HuH-7 (cell line): ENCODE measurements around the gene IBTK.
"Not testable (repeated sequence)": the region's sequence is repeated elsewhere in the genome, so short reads cannot be mapped to it uniquely, and the experiment has no call there.

ENCODE experiments used
- DNase-seq: peaks from one replicate; pipeline ENCODE4 v3.0.0; 2011; ENCODE audit warnings: low spot score

The IBTK gene

GRCh38 chr6:82246370-82246769, 1.2 kb downstream of the IBTK start:
- no peak for DNase-seq

GRCh38 chr6:82245376-82245775, 2.2 kb downstream of the IBTK start:
- DNase-seq: no peak

- no peak for DNase-seq
These were observed 3.7 kb downstream of the IBTK start for GRCh38 chr6:82243884-82244283.

DNA sequence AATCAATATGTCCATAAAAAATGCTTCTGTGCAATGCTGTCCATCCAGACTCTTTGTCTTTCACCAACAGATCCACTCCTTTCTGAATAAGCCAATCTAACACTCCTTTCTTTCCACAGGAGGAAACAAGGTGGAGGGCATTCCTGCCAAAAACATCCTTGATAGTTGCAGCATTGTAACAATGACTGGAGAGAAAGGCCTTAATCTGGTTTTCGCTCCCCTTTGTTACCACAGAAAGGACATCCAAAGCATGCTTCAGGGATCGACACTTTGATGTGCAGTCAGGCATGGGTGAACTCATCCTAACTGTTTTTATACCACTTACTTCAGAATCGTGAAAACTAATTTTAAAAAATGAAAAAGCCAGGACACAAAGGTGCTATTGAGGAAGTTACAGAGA, 7.4 kb downstream of the IBTK start:
- no peak for DNase-seq

GRCh38 chr6:82239597-82239996, 7.9 kb downstream of the IBTK start:
- DNase-seq: no peak

GRCh38 chr6:82237013-82237412, 10.5 kb downstream of the IBTK start:
- DNase-seq: no peak

- no peak for DNase-seq
These were observed 19.8 kb downstream of the IBTK start for GRCh38 chr6:82227770-82228169.

DNA sequence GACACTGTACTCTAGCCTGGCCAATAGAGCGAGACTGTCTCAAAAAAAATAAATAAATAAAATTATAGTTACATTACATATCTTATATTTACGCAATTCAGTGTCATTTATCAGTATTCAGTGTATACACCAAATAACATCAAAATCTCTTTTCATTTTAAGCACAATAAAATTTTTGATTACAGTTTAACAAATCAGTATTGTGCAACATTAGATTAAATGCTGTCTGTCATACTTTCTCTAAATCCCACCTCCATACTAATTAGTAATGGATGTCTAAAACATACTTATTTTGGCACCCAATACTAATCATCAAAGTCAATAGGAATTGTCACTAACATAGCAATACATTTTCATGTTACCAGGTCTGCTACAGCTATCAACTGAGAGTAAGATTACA, 27.4 kb downstream of the IBTK start:
- no peak for DNase-seq

DNA sequence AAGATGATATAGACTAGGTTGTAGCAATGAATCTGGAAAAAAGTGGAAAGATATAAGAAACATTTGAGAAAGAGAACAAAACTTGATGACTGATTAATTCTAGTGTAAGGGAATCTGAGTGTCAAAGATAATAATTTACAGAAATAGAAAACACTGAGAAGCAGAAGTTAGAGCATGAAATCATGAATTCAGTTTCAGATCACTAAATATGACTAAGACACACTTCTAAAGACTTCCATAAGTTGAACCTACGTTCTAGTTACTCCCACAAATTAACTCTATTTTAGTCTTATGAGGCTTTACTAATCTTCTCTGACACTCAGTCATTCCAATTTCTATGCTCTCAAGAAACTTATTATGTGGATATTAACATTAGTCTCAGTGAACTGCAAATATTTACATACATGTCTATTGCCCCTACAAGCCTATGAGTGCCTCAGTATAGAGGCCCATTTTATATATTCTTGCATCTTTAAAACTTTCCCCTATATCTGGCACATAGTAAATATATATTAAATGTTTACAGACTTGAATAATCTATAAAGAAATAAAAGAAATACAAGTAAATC, 30.4 kb downstream of the IBTK start:
- no peak for DNase-seq

DNA sequence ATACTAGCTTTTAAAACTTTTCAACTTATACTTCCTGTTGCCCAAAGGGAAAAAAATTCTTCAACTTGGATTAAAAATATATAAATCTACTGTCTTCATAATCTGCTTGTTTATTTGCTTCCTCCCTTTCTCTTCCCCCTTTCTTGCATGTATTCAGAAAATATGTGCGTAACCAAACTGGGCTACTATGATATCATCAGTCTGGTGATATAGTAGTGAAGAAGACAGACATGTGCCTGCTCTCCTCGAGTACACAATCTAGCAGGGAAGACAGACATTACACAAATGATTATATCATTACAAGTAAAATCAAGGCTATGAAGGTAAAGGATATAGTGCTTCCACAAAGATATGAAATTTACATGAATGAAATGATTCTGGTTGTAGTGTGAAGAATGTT, 31.0 kb downstream of the IBTK start:
- no peak for DNase-seq

DNA sequence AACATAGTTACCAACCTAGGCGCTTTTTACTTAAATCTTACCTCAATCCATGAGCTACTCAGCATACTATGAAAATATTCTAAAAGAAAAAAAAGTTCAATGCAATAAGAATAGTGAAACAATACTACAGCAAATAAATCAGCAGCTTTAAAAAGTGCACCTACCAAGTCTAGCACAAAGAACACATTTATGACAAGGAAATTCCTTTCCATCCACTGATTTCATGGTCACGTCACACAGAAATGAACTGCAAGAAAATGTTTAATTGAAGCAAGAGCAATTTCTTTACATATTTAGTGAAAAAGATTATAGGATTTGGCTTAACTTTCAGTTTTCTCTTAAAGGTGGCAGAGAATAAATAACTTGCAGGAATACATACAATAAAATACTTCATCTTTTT, 36.2 kb downstream of the IBTK start:
- no peak for DNase-seq

DNA sequence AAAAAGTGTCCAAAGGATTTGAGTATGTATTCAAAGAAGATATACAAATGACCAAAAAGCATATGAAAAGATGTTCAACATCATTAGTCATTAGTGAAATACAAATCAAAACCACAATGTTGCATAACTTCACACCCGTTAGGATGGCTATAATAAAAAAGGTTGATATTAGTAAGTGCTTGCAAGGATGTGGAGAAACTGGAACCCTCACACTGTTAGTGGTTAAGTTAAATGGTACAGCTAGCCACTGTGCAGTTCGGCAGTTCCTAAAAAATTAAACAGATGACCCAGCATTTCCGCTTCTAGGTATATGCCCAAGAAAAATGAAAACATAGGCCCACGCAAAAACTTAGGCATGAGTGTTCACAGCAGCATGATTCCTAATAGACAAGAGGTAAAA, 38.6 kb downstream of the IBTK start:
- DNase-seq: no peak

DNA sequence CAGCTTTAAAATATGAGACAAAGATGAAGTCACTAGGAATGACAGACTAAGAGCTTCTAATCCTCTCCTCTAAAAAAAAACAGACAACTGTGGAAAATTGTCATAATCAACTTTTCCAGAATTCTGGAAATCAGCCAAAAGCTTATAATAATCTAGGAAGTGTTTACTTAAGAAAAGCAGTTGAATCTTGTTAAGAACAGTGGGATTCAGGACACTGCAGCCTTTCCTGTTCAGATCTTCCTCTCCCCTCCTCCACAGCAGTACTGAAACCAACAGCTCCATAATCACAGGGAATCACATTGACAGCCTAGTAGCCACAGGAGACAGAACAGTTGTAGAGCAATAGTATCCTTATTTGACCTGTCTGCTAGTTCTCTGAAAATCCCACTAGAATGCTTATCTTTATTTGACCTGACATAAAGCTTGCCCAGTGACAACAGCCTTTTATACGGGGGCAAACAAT, 41.6 kb downstream of the IBTK start:
- DNase-seq: peak; percentile 62

GRCh38 chr6:82204020-82204419, 43.5 kb downstream of the IBTK start:
- DNase-seq: no peak

- DNase-seq: no peak
These were observed 49.8 kb downstream of the IBTK start for GRCh38 chr6:82197784-82198183.

DNA sequence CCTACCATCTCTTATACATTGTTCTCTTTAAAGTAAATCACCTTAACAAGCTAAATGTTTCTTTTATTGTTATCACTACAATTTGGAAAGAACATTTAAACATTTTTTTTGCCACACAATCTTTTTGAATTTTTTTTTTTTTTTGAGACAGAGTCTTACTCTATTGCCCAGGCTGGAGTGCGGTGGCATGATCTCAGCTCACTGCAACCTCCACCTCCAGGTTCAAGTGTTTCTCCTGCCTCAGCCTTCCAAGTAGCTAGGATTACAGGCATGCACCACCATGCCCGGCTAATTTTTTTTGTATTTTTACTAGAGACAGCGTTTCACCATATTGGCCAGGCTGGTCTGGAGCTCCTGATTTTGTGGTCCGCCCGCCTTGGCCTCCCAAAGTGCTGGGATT, 50.3 kb downstream of the IBTK start:
- not testable (repeated sequence) for DNase-seq

DNA sequence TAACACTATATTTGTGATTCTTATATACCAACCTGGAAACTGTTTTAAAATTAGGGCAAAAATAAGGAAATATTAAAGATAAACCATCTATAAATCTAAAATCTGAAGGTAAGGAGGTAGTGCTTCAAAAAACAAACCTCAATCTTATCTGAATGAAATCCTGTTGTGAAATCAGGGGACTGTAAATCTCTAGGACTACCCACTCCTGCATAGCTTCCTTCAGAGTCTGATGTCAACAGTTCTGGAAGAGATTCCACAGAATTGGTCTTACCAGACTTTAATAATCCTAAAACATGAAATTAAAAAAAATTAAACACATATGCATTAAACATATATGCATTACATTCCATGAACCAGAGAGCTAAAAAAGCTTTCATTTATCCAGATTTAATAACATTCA, 51.4 kb downstream of the IBTK start:
- peak; percentile 8 for DNase-seq

- no peak for DNase-seq
These were observed 51.9 kb downstream of the IBTK start for GRCh38 chr6:82195619-82196018.

GRCh38 chr6:82185948-82186535, 61.5 kb downstream of the IBTK start:
- DNase-seq: no peak

DNA sequence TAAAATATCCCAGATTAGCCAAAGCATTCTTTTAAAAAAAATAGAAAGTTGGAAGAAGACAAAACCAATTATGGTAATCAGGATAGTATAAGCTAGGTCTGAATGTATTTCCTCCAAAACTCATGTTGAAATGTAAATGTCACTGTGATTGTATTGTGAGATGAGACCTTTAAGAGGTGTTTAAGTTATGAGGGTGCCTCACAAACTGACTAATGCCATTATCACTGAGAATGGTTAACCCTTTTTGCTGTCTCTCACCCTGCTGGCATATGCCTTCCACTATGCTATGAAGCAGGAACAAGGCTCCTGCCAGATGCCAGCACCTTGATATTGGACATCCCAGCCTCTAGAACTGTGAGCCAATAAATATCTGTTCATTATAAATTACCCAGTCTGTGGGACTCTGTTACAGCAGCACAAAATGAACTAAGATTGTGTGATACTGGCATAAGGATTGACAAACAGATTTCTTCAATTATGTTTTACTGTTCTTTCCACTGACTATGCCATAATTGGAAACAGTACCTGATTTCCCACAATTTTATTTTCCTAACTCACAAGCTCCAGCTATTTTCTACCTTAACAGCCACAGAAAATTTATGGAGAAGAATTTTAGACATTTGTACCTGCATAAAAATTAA, 63.8 kb downstream of the IBTK start:
- no peak for DNase-seq

DNA sequence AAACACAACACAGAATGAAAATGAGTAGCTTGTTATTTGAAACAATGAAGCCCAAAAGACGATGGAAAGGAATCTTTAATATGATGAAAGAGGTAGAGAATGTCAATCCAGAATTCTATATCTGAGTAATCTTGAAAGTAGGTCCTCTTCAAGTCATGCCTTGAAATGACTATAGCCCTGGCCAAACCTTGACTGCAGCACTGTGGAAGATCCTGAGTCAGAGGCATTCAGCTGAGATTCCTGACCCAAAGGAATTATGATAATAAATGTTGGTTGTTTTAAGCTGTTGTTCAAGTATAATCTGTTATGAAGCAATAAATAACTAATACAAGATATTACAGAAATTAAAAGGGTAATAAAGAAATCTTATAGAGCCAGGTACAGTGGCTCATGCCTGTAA, 64.8 kb downstream of the IBTK start:
- no peak for DNase-seq

DNA sequence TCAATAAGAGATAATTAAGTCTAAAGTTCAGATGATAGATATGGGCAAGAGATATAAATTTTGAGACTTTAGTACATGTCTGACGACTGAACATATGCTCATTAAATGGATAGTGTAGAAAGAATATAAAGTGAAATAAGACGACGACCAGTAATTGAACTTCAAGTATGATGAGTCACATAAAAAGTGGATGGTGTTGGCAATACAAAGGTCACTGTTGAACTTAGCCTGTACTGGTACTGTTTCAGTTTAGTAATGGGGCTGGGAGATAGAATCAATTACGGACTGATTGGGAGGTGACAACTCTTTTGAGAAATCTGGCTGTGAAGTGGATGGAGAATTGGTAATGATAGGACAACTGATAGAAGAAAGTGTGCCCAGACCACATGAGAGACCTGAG, 68.1 kb downstream of the IBTK start:
- no peak for DNase-seq

- no peak for DNase-seq
These were observed 68.8 kb downstream of the IBTK start for GRCh38 chr6:82178759-82179112.
